ENCODE measurements around the gene GAS2L1.

GAS2L1 gene

GRCh38 chr22:29348041-29348440 is 41.6 kb downstream of the GAS2L1 start:
- TF ChIP-seq POLR2AphosphoS5 (IDR thresholded peaks at IDR 0.05; ENCODE audit: low read depth), result no peak
- no peak for TF ChIP-seq CTCF (IDR thresholded peaks at IDR 0.05; ENCODE audit: insufficient read depth, low read length)
- TF ChIP-seq SPI1 (IDR thresholded peaks at IDR 0.05; ENCODE audit: borderline replicate concordance, low read depth), result no peak
- no peak for TF ChIP-seq GABPA (IDR thresholded peaks at IDR 0.05; ENCODE audit: low read depth)
- TF ChIP-seq REST (IDR thresholded peaks at IDR 0.05; ENCODE audit: insufficient replicate concordance, low read depth), result no peak
- DNase-seq (ENCODE audit: low read depth in 1 of 2, low spot score in 1 of 2), result no peak
- no peaks in the 10 kb centered on the region for H3K27me3 ChIP-seq (ENCODE audit: insufficient read depth, poor library complexity, severe bottlenecking)
- no peak overlapping the region for H3K4me3 ChIP-seq (replicated peaks; ENCODE audit: insufficient read depth, low read length)
- no peak overlapping the region for H3K27ac ChIP-seq (replicated peaks)

GRCh38 chr22:29348956-29349355 is 42.5 kb downstream of the GAS2L1 start:
- no peak for DNase-seq (ENCODE audit: low read depth in 1 of 2, low spot score in 1 of 2)
- no peak overlapping the region for H3K4me3 ChIP-seq (replicated peaks; ENCODE audit: insufficient read depth, low read length)
- H3K27ac ChIP-seq (replicated peaks), result no peak overlapping the region
- no peaks in the 10 kb centered on the region for H3K27me3 ChIP-seq (ENCODE audit: insufficient read depth, poor library complexity, severe bottlenecking)
- TF ChIP-seq POLR2AphosphoS5 (IDR thresholded peaks at IDR 0.05; ENCODE audit: low read depth), result no peak

DNA sequence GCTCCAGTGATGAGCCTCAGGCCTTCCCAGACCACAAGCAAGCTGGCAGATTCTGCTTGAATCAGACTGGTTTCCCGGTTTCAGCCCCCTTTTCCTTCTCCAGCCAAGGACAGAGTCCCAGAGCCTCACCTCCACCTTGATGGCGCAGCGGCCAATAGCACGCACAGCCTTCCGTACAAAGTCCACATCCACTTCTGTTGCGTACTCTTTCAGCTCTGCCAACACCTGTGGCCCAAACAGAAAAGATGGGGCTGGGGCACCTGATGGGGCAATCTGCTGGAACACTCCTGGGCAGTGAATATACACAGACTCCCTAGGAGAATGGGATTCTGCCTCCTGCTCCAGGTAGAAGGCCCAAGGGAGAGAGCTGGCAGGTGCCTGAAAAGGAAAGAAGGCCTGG is 44.6 kb downstream of the GAS2L1 start:
- no peak for DNase-seq (ENCODE audit: low read depth in 1 of 2, low spot score in 1 of 2)
- no peaks in the 10 kb centered on the region for H3K27me3 ChIP-seq (ENCODE audit: insufficient read depth, poor library complexity, severe bottlenecking)
- H3K27ac ChIP-seq (replicated peaks), result no peak overlapping the region
- TF ChIP-seq GABPA (IDR thresholded peaks at IDR 0.05; ENCODE audit: low read depth), result no peak
- TF ChIP-seq POLR2AphosphoS5 (IDR thresholded peaks at IDR 0.05; ENCODE audit: low read depth), result no peak
- no peak for TF ChIP-seq CTCF (IDR thresholded peaks at IDR 0.05; ENCODE audit: insufficient read depth, low read length)
- TF ChIP-seq SPI1 (IDR thresholded peaks at IDR 0.05; ENCODE audit: borderline replicate concordance, low read depth), result no peak
- no peak overlapping the region for H3K4me3 ChIP-seq (replicated peaks; ENCODE audit: insufficient read depth, low read length)

- DNase-seq (ENCODE audit: low read depth in 1 of 2, low spot score in 1 of 2), result no peak
- Histone ChIP-seq H3K27ac (replicated peaks) (no peak overlapping the region), H3K27me3 (ENCODE audit: insufficient read depth, poor library complexity, severe bottlenecking) (no peaks in the 10 kb centered on the region), H3K4me3 (replicated peaks; ENCODE audit: insufficient read depth, low read length) (no peak overlapping the region)
- TF ChIP-seq GABPA (IDR thresholded peaks at IDR 0.05; ENCODE audit: low read depth), result no peak
- no peak for TF ChIP-seq REST (IDR thresholded peaks at IDR 0.05; ENCODE audit: insufficient replicate concordance, low read depth)
- TF ChIP-seq SPI1 (IDR thresholded peaks at IDR 0.05; ENCODE audit: borderline replicate concordance, low read depth), result no peak
- TF ChIP-seq CTCF (IDR thresholded peaks at IDR 0.05; ENCODE audit: insufficient read depth, low read length), result no peak
Observed at GRCh38 chr22:29351891-29352290, 45.4 kb downstream of the GAS2L1 start.

Data from HL-60 (cell line).